Measurements from ENCODE around the gene RAD51B. TPM values are rescaled to one million over a fixed set of nuclear protein-coding genes. Genes with fewer than 3 reads are reported as not detected.

The RAD51B gene
- total RNA-seq, 1 donor from 2014 or later: 38.6 TPM

DNA sequence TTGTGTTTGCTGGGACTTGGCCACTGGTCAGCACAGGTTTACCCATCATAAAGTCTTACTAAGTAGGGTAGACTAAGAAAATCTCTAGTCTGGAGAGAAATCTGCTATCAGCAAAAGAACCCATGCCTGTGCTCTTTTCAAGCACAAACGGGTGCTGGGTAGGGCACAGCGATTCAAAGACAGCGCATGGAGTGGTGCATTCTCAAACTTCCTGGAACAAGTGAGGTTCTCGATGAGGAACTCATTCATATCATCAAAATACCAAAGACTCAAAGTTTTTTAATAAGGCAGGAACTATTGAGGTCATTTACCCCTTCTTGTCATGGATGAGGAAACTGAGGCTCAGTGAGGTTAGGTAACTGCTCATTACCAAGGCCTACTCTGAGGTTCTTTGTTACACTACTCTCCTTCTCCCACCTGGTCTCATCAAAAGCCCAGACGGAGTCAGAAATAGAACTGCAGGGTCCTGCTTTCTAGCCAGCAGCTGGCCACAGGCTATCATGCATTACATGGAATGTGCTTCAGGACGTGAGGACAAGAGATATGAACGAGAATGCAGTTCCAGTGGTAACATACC, 583.0 kb downstream of the RAD51B start:
- Histone ChIP-seq H3K4me3 (ENCODE audit: low read length in 3 of 3) (no peak overlapping the region), H3K36me3 (ENCODE audit: control insufficient read depth in 3 of 3, insufficient read depth in 3 of 3, low read length in 3 of 3) (no peaks in the 10 kb centered on the region), H3K4me1 (ENCODE audit: control insufficient read depth in 3 of 3, insufficient read depth in 3 of 3, low read length in 3 of 3) (peaks cover 29 to 38% (median 32%) of the 10 kb centered on the region in 3 donors), H3K27me3 (ENCODE audit: control insufficient read depth in 3 of 3, insufficient read depth in 3 of 3, low read length in 3 of 3) (no peaks in the 10 kb centered on the region), H3K9me3 (ENCODE audit: control insufficient read depth in 3 of 3, low read length in 3 of 3) (no peaks in the 10 kb centered on the region), H3K9ac (ENCODE audit: low read depth in 1 of 3, low read length in 3 of 3) (no peak overlapping the region), H3K27ac (ENCODE audit: low read depth, low read length) (peak overlapping the region; percentile 21)

DNA sequence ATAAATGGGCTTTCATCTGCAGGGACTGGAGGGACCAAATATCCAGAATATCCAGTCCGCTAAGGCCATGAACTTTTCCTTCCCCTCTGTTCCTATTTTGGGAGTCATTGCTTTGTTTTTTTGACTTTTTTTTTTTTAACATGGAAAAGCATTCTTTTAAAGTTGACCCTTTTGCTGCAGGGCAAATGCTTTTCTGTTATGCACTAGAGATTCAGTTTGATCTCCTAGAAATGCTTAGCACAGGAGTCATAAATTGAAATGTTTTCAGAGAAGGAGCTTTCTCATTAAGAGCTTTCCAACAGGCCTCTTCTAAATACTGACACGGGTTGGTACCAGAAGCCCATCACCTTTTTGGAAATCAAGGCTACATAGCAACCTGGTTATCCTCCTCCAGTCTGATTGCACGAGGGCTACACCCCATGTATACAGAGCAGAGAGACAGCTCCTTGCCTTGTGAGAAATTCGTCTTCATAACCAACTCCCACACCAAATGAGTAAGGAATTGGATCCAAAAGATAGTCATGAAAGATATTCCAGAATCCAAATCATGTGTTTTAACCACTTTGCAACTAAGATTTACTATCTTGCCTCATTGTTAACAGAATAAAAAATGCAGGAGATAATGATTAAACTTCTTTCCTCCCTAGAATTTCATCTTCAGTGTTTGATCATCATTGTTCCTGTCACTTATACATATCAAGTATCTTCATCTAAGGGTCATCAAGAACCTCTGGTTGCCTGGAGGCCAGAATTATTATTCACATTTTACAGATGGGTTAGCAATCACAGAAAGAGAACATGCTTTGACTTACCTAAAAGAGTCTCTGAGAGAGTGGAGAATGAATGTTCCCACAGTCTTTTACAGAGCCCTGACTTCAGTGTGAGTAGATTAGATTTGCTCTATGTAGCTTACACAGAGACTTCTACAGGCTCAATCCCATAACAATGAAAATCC, 583.9 kb downstream of the RAD51B start:
- H3K27me3 ChIP-seq (ENCODE audit: control insufficient read depth in 3 of 3, insufficient read depth in 3 of 3, low read length in 3 of 3): no peaks in the 10 kb centered on the region
- no peaks in the 10 kb centered on the region for H3K9me3 ChIP-seq (ENCODE audit: control insufficient read depth in 3 of 3, low read length in 3 of 3)
- no peak overlapping the region for H3K9ac ChIP-seq (ENCODE audit: low read depth in 1 of 3, low read length in 3 of 3)
- no peaks in the 10 kb centered on the region for H3K36me3 ChIP-seq (ENCODE audit: control insufficient read depth in 3 of 3, insufficient read depth in 3 of 3, low read length in 3 of 3)
- H3K27ac ChIP-seq (ENCODE audit: low read depth, low read length): peak overlapping the region; percentile 21
- H3K4me3 ChIP-seq (ENCODE audit: low read length in 3 of 3): no peak overlapping the region
- H3K4me1 ChIP-seq (ENCODE audit: control insufficient read depth in 3 of 3, insufficient read depth in 3 of 3, low read length in 3 of 3): peaks cover 24 to 34% (median 25%) of the 10 kb centered on the region in 3 donors

DNA sequence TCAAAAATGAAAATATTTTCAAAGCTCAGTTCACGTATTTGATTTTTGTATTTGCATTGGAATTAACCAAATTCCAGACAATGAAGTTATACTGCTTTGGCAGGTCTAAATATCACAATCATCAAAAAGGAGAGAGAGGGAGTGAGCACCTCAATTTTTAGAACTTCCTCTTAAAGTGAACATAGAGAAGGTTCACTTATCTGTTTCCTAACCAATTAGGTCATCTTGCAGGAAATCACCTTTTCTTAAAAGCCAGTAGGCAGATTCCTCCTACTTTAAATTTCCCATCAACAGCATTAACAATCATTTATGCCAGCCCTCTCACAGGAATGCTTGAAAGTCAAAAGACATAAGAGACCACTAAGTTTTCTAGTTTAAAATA, 584.6 kb downstream of the RAD51B start:
- Histone ChIP-seq H3K36me3 (ENCODE audit: control insufficient read depth in 3 of 3, insufficient read depth in 3 of 3, low read length in 3 of 3) (no peaks in the 10 kb centered on the region), H3K27ac (ENCODE audit: low read depth, low read length) (peak overlapping the region; percentile 2), H3K27me3 (ENCODE audit: control insufficient read depth in 3 of 3, insufficient read depth in 3 of 3, low read length in 3 of 3) (no peaks in the 10 kb centered on the region), H3K9ac (ENCODE audit: low read depth in 1 of 3, low read length in 3 of 3) (no peak overlapping the region), H3K9me3 (ENCODE audit: control insufficient read depth in 3 of 3, low read length in 3 of 3) (no peaks in the 10 kb centered on the region), H3K4me1 (ENCODE audit: control insufficient read depth in 3 of 3, insufficient read depth in 3 of 3, low read length in 3 of 3) (peaks cover 24 to 34% (median 25%) of the 10 kb centered on the region in 3 donors), H3K4me3 (ENCODE audit: low read length in 3 of 3) (no peak overlapping the region)

DNA sequence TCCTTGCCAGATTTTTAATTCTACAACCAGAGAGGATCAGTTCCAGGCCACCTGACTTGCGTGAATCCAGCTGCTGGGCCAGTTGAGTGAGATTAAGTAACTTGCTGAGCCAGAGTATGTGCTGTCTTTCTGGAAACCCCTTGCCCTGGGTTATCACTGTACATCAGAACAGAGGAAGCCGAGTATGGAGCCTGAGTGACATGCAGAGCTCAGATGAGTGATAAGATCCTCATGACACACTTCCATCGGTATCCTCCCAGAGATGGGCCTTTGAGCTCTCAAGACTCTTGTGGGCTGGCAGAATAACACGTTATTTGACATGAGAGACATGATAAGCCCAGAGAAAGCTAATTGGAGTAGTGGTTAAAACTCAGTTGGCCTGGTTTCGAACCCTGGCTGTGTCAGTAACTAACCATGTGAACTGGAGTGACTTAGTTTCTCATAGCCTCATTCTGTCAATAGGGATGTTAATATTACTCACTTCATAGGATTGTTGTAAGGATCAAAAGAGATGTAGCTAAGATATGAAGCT, 585.1 kb downstream of the RAD51B start:
- H3K36me3 ChIP-seq (ENCODE audit: control insufficient read depth in 3 of 3, insufficient read depth in 3 of 3, low read length in 3 of 3): no peaks in the 10 kb centered on the region
- H3K9ac ChIP-seq (ENCODE audit: low read depth in 1 of 3, low read length in 3 of 3): no peak overlapping the region
- H3K4me3 ChIP-seq (ENCODE audit: low read length in 3 of 3): no peak overlapping the region
- H3K27ac ChIP-seq (ENCODE audit: low read depth, low read length): peak overlapping the region; percentile 2
- peaks cover 24 to 34% (median 25%) of the 10 kb centered on the region in 3 donors for H3K4me1 ChIP-seq (ENCODE audit: control insufficient read depth in 3 of 3, insufficient read depth in 3 of 3, low read length in 3 of 3)
- no peaks in the 10 kb centered on the region for H3K9me3 ChIP-seq (ENCODE audit: control insufficient read depth in 3 of 3, low read length in 3 of 3)
- no peaks in the 10 kb centered on the region for H3K27me3 ChIP-seq (ENCODE audit: control insufficient read depth in 3 of 3, insufficient read depth in 3 of 3, low read length in 3 of 3)

DNA sequence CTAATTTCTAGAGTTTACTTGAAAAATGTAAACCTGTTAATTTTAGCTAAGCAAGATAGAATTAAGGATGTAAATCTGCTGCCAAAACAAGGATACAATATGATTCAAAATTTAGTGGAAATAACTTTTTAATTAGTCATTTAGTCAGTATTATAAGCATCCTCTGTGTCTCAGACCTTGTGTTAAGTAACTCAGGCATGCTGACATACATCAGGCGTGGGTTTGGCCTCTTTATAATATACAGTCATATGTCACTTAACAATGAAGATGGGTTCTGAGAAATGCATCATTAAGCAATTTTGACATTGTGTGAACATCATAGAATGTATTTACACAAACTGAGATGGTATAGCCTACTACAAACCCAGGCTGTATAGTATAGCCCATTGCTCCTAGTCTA, 586.4 kb downstream of the RAD51B start:
- Histone ChIP-seq H3K27ac (ENCODE audit: low read depth, low read length) (no peak overlapping the region), H3K4me1 (ENCODE audit: control insufficient read depth in 3 of 3, insufficient read depth in 3 of 3, low read length in 3 of 3) (peaks cover 19 to 28% (median 20%) of the 10 kb centered on the region in 3 donors), H3K9me3 (ENCODE audit: control insufficient read depth in 3 of 3, low read length in 3 of 3) (no peaks in the 10 kb centered on the region), H3K27me3 (ENCODE audit: control insufficient read depth in 3 of 3, insufficient read depth in 3 of 3, low read length in 3 of 3) (no peaks in the 10 kb centered on the region), H3K36me3 (ENCODE audit: control insufficient read depth in 3 of 3, insufficient read depth in 3 of 3, low read length in 3 of 3) (no peaks in the 10 kb centered on the region), H3K9ac (ENCODE audit: low read depth in 1 of 3, low read length in 3 of 3) (no peak overlapping the region), H3K4me3 (ENCODE audit: low read length in 3 of 3) (no peak overlapping the region)

DNA sequence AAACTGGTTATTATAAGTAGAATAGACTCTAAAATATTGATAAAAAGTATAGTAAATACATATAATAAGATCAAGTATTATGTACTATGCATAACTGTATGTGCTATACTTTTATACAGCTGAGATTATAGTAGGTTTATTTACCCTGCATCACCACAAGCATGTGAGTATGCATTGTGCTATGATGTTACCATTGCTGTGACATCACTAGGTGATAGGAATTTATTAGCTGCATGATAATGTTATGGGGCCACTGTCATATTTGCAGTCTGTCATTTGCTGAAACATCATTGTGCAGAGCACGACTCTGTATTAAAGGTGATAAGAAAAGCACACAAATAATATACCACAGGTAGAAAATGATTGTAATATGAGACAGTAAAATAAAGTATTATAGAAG, 587.7 kb downstream of the RAD51B start:
- H3K9me3 ChIP-seq (ENCODE audit: control insufficient read depth in 3 of 3, low read length in 3 of 3): no peaks in the 10 kb centered on the region
- peaks cover 7 to 18% (median 9%) of the 10 kb centered on the region in 3 donors for H3K4me1 ChIP-seq (ENCODE audit: control insufficient read depth in 3 of 3, insufficient read depth in 3 of 3, low read length in 3 of 3)
- no peaks in the 10 kb centered on the region for H3K36me3 ChIP-seq (ENCODE audit: control insufficient read depth in 3 of 3, insufficient read depth in 3 of 3, low read length in 3 of 3)
- H3K27me3 ChIP-seq (ENCODE audit: control insufficient read depth in 3 of 3, insufficient read depth in 3 of 3, low read length in 3 of 3): no peaks in the 10 kb centered on the region
- no peak overlapping the region for H3K4me3 ChIP-seq (ENCODE audit: low read length in 3 of 3)
- H3K9ac ChIP-seq (ENCODE audit: low read depth in 1 of 3, low read length in 3 of 3): no peak overlapping the region
- no peak overlapping the region for H3K27ac ChIP-seq (ENCODE audit: low read depth, low read length)

DNA sequence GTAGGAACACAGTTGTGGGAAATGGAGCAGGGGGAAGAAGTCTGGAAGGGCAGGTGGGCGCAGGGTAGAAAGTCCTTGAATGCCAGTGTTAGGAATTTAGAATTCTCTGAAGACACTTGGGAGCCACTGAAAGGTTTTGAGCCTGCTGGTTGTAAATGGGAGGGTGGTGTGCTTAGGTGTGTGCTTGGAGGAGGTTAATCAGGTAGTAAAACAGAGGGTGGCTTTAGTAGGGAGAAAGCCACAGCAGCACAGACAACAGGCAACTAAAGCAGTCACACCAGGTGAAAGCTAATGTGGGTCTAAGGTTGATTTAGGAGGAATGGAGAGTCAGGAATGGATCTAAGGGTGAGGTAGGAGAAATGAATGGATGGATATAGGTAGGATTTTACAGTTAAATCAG, 588.2 kb downstream of the RAD51B start:
- Histone ChIP-seq H3K9ac (ENCODE audit: low read depth in 1 of 3, low read length in 3 of 3) (no peak overlapping the region), H3K27me3 (ENCODE audit: control insufficient read depth in 3 of 3, insufficient read depth in 3 of 3, low read length in 3 of 3) (no peaks in the 10 kb centered on the region), H3K4me3 (ENCODE audit: low read length in 3 of 3) (no peak overlapping the region), H3K27ac (ENCODE audit: low read depth, low read length) (no peak overlapping the region), H3K4me1 (ENCODE audit: control insufficient read depth in 3 of 3, insufficient read depth in 3 of 3, low read length in 3 of 3) (peaks cover 2 to 12% (median 4%) of the 10 kb centered on the region in 3 donors), H3K36me3 (ENCODE audit: control insufficient read depth in 3 of 3, insufficient read depth in 3 of 3, low read length in 3 of 3) (no peaks in the 10 kb centered on the region), H3K9me3 (ENCODE audit: control insufficient read depth in 3 of 3, low read length in 3 of 3) (no peaks in the 10 kb centered on the region)

DNA sequence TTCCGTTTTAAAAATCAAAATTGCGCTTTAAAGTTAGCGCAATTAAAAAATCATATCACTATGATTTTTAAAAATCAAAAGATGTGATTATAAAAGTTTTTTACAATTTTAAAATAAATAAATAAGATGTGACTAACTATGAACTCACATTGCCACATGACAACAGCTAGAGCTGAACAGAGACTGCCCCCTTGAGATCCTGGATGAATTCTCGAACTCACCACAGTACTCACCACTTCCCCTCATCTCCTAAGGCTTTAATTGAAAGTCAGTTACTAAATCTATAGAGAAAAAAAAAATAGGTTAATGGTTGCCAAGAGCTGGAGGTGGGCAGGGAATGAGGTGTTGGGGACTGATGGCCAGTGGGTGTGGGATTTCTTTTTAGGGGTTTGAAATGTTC, 589.1 kb downstream of the RAD51B start:
- Histone ChIP-seq H3K9me3 (ENCODE audit: control insufficient read depth in 3 of 3, low read length in 3 of 3) (no peaks in the 10 kb centered on the region), H3K4me3 (ENCODE audit: low read length in 3 of 3) (no peak overlapping the region), H3K27ac (ENCODE audit: low read depth, low read length) (no peak overlapping the region), H3K9ac (ENCODE audit: low read depth in 1 of 3, low read length in 3 of 3) (no peak overlapping the region), H3K4me1 (ENCODE audit: control insufficient read depth in 3 of 3, insufficient read depth in 3 of 3, low read length in 3 of 3) (peaks cover 0 to 6% (median 0%) of the 10 kb centered on the region in 3 donors), H3K36me3 (ENCODE audit: control insufficient read depth in 3 of 3, insufficient read depth in 3 of 3, low read length in 3 of 3) (no peaks in the 10 kb centered on the region), H3K27me3 (ENCODE audit: control insufficient read depth in 3 of 3, insufficient read depth in 3 of 3, low read length in 3 of 3) (no peaks in the 10 kb centered on the region)

DNA sequence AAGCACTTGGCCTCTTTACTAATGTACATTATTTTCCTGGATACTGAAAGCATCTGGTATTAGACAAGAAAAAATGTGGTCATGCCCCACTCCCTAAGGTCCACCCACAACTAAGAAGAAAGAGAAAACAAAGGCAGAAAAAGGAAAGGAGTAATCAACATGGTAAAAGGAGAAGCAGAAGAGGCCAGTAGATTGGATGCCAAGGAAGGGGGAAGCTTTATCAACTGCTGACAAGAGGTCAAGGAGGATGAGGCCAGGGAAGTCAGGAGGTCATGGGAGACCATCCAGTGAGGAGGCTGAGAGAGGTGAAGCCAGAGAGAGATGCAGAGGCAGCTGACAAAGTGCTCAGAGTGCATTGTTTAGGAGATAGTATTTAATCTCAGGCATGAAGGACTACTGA, 589.8 kb downstream of the RAD51B start:
- Histone ChIP-seq H3K4me3 (ENCODE audit: low read length in 3 of 3) (no peak overlapping the region), H3K4me1 (ENCODE audit: control insufficient read depth in 3 of 3, insufficient read depth in 3 of 3, low read length in 3 of 3) (peaks cover 0 to 6% (median 2%) of the 10 kb centered on the region in 3 donors), H3K27ac (ENCODE audit: low read depth, low read length) (no peak overlapping the region), H3K9me3 (ENCODE audit: control insufficient read depth in 3 of 3, low read length in 3 of 3) (no peaks in the 10 kb centered on the region), H3K27me3 (ENCODE audit: control insufficient read depth in 3 of 3, insufficient read depth in 3 of 3, low read length in 3 of 3) (no peaks in the 10 kb centered on the region), H3K9ac (ENCODE audit: low read depth in 1 of 3, low read length in 3 of 3) (no peak overlapping the region), H3K36me3 (ENCODE audit: control insufficient read depth in 3 of 3, insufficient read depth in 3 of 3, low read length in 3 of 3) (no peaks in the 10 kb centered on the region)
